Fibroblast of skin of left biceps (primary cell): Measurements from ENCODE around the gene IMPG2.

ENCODE experiments used
- DNase-seq, 2 experiments: peaks; one replicate each; pipeline ENCODE4 v3.0.0-alpha.2; 2013; ENCODE audit warnings: low read depth in 2 of 2

The IMPG2 gene

DNA sequence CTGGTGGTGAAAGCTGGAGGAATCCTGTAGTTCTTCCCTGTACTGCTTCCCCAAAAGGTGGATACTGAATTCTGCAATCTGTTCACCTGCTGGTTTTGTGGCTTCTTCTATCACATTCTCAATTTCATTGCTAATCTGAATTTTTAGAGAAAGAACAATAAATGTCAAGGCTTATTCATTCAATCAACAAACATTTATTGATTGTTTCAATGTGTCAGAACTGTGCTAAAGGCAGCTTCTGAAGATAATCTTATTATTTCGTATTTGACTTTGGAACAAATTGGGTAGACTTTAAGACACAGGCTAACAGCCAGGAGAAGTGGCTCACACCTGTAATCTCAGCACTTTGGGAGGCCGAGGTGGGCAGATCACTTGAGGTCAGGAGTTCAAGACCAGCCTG lies 46.8 kb downstream of the IMPG2 start:
- DNase-seq: no peak

DNA sequence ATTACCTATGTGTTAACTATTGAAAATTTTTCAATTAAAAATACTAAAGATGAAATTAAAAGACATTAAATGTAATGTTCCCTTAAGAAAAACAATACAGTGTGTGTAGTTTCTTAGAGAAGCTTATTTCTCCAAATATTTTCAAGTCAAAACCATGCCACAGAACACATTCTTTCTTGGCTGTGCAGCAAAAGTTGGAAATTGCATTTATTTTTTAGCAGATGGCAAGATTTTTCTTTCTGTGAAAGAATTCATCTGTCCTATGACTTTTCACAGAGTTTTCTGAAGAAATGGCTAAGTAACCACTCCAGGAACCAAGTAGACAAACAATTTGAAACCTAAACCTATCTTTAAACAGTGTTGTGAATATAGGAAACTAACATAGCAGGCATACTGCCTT lies 47.2 kb downstream of the IMPG2 start:
- DNase-seq: no peak

DNA sequence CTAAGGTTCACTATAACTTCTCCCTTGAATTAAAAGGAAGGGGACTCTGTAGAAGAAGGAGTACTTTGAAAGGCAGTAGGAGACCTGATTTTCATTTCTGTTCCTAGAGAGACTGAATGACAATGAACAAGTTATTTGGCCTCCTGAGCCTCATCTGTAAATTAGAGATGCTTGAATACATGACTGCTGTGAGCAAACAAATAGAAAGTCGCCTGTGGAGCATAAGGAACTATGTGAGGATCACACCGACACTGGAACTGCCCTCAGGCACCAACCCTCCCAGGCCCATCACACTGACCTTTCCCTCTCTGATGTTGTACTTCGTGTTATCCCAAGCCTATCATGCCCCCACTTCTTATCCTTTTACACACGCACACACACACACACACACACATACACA lies 48.6 kb downstream of the IMPG2 start:
- DNase-seq: no peak

DNA sequence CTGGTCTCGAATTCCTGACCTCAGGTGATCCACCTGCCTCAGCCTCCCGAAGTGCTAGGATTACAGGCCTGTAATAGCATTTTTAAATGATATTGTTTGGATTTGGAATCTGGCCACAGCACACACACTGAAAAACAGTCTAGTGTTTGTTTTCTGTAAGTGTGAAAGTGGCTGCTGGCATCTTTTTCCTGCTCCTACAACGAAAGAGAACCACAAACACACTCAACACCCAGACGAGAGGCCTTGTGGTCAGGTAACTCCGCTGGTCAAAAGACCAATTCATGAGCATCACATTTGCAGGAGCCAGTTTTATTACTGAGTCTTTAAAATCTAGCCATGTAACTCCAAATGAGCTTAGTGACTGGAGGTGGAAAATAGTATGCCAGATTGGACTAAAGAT lies 50.2 kb downstream of the IMPG2 start:
- no peak for DNase-seq

DNA sequence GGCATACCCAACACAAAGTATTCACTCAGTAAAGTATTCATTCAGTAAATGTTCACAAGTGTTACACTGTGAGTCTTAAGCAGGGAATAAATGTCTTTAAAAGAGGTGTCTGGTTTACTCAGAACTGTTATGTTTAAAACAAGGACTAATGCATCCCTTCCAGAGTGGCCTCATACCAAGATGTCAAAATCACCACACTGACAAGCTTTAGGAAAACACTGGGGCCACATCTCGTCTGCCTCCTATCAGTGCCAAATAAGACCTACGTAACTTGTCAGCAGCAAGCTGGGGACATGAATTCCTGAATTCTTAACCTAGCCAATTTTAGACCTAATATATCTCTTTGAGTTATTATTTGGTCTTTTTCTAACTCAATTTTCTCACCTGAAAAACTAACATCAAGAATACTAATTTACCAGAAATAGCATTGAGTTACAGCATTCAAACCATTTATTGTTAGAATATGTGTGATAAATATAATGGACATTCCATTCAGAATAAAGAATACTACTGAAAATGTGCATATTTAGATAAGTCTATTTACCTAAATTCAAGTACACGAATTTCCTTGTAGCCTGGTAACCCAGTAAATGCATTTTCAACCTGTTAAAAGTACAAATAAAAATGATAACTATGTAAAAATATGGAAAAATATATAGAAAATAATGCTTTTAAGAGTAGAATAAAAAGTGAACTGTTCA lies 51.3 kb downstream of the IMPG2 start:
- DNase-seq: no peak

DNA sequence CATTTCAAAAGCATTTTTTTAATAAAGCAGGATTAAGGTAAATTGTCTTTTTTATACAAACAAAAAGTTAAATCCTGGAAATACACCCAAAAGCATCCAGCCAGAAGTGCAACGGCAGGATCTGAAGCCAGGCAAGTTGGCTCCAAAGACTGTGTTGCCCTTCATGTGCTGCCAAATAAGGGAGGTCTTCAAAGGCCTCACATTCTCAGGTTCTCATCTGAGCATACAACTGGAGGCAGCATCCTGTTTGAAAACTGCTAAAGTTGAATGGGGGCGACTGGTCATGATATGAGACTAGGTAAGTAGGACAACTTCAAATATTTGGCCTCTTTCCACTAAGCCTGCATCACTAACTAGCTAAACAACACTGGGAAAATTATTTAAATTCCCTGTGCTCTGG lies 52.2 kb downstream of the IMPG2 start:
- no peak for DNase-seq

DNA sequence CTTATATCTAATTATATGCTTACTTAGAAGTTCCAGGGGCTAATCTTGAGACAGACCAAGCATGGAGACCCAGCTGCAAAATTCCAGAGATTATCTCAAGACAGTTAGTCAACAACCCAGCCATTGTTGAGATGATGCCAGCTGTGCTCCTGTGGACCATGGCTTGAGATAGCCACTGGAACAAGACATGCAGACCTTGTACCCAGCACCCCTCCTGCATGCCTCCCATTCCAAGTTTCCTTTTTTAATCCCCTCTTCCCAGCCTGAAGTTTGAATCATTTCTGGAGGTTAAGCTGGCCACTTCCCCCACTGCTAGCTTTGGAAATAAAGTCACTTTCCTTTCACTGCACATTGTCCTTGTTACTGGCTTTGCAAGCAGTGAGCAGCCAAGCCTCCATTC lies 53.8 kb downstream of the IMPG2 start:
- DNase-seq: no peak

DNA sequence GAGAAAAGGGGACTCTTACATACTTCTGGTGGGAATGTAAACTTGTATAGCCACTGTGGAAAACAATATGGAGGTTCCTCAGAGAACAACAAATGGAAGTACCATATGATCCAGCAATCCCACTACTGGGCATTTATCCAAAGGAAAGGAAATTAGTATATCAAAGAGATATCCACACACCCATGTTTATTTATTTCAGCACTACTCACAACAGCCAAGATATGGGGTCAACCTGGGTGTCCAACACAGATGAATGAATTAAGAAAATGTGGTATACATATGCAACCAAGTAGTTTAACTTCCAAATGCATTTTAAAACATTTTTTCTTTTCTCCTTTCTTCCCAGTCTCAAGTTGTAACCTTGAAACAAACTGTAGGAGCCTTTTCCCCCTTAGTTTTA lies 54.3 kb downstream of the IMPG2 start:
- DNase-seq: no peak

DNA sequence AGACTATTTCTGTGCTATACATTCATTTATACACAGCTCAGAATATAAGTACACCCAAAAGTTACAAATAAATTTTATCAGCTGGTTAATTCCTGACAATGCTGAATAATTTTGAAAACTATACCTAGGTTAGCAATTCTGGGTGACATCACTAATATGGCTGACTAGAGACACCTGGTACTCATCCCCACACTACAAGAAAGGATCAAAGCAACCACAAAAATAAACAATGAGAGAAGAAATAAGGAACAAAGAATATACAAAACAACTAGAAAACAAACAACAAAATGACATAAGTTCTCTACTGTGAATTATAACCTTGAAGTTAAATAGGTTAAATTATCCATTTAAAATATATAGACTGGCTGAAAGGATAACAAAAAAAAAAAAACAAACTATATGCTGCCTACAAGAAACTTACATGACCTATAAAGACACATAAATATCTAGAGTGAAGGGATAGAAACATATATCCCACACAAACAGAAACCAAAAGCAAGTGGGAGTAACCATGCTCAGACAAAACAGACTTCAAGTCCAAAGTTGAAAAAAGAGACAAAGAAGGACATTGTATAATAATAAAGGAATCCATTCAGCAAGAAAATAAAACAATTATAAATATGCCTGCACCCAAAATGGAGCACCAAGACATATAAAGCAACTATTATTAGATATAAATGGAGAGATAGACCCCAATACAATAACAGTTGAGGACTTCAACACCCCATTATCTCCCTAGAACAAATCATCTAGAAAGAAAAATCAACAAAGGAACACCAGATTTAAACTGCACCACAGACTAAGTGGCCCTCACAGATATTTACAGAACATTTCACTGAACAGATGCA lies 57.8 kb downstream of the IMPG2 start:
- DNase-seq: no peak

DNA sequence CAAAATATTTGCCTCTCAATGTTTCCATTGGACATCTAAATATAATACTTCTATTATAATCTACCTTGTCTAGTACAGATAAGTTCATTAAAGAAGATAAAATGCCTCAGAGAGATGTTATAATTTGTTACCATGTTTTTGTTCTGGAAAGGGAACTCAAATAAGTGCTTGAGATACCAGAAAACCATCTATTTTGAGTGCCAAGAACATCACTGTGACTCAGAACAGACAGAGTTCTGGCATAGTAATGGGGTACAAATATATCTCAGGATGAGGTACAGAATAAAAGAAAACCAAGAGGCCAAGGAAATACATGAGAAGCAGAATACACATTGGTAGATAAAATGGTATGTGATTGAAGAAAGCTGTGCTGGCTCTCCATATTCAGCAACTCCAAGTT lies 58.9 kb downstream of the IMPG2 start:
- DNase-seq: no peak

DNA sequence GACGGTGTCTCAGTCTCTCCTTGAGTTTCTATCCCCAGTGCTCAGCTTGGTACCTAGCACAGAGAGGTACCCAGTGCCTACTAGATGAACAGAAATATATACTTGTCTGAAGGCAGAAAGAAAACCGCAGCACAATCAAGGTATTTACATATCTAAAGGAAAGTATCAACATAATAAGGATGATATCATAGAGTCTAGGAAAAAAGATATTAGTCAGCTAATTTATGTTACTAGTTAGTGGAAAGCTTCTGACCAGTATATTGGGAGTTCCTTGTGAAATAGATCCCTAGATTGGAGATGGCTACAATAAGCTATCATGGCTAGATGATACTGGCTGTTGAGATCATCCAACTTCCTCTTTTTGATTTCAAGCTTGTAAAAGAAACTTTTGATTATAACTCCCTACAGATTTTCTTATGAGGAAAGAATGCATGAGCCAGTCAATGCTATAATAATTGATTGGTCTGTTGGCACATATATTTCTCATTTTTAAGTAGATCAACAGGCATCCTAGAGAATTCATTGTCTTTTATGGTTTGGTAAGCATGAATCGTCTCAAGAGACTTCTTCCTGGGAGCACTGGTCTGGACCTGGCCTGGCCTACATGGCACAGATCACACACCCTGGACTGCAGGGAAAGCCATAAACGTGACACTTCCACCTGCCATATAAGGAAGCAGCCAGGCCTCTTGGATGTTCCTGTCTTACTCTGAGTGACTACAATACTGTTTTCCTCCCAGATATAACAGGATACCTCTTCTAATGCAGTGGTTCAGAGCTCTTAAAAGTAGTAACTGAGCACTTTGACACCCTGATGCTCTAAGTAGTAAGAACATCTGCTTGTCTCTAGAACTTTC lies 60.7 kb downstream of the IMPG2 start:
- no peak for DNase-seq

DNA sequence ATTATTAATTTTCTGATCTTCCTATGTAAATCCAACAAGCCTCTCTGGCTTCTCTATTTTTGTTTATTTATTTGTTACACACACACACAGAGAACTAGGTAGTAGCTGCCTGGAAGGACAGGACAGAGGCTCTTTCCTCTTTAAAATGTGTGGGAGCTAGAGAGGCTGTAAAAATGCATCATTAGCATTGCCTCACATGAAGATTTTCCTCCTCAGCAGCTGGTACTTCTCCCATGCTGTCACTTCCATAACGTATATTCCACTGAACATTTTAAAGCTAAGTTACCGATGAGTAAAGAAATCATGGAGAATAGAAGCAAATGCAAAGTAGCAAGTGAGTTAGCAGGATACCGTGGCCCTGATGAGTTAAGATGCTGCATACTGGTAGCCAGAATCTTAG lies 63.9 kb downstream of the IMPG2 start:
- no peak for DNase-seq

DNA sequence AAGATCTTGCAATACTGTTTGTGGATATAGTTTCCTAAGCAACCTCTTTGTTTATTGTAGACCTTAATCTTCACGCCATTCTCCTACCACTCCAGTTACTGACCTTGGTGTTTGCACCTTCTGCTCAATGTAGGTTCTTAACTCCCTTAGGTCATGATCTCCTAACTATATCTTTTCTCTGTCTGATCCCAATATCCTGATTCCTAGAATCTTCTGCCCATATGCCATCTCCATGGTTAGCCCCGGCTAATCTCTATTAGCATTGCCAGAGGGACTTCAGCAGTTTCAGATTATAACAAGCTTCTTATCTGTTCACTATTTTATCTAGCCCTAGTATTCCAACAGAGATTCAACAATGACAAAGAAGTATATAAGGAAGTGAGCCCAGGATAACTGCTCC lies 64.9 kb downstream of the IMPG2 start:
- DNase-seq: no peak

DNA sequence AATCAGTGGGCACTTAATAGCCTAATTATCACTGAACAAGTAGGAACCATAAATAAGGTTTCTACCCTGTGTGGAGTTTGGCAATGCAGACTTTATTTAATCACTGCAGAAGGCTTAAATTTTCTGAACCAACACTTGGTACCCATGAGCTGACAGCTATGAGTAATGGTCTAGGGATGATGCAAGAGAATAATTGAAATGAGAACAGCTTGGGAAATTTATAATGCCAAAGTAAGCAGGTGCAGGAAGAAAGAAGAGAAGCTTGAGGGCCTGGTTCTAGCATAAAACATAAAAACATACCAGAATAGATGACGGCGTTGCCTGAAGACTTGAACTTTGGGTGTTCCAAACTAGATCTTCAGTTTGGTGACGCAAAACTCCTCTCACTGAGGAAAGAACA lies 67.0 kb downstream of the IMPG2 start:
- no peak for DNase-seq

DNA sequence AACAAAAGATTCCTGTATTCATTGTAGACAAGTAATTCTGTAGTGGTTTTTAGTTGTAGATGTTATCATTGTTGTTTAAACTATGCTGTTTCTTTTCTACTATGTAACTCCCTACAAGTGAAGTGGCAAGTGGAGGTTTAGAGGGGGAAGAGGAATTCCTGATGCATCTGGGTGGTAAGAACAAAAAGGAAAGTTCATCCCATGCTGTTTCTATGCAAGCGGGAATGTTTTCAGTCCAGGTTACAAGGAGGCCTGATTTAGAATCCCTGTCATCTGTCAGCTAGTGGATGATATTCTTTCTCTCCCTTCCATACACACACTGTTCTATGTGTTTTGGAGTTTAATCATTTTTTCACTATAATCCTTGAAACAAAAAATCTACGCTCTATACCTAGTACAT lies 67.4 kb downstream of the IMPG2 start:
- DNase-seq: no peak

DNA sequence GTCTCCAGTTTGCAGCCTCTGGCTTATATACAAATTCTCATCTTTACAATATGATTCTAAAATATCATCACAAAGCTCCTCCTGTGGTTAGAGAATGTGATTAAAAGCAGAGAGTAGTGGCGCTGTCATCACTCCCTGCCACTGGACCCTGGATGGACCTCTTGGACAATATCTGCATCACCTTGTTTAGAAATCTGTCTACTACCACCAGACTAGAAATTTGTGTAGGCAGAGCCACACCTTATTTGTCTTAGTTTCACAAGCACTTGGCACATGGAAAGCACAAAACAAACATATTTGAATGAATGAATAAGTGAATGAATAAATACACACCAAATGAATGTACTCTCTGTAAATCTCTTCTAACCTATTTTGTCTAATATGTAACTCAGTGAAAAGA lies 68.1 kb downstream of the IMPG2 start:
- DNase-seq: no peak

DNA sequence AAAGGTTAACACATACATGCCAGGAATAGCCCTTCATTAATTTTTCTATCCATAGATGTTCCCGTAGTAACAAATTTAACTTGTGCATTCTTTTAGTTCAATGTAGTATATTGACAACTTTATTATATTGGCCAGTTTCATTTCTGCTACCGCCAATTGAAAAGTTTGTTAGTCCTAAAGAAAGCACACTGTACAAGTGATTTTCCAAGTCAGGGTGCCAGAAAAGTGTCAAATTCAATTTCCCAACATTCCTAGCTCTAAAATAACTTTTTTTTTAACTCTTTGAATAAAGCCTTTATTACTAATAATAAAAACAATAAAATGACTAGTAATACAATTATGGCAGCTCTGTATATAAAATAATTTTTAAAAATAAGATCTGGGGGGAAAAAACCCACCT lies 68.9 kb downstream of the IMPG2 start:
- no peak for DNase-seq

DNA sequence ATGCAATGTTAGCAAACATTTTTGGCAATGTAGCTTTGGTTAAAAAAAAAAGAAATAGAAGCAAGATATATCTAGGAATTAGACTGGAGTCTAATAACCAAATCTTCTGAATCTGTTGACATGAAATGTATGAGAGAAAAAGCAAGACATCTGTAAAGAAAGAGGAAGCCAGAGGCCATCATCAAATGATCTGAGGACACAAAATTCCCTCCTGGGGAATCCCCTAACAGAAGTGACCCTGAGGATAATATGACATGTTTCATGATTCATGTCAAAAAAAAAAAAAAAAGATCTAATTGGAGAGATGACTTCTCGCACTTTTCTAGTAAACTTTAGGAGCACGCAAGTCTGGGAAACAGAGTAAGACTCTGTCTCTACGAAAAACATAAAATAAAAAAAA lies 70.9 kb downstream of the IMPG2 start:
- no peak for DNase-seq

DNA sequence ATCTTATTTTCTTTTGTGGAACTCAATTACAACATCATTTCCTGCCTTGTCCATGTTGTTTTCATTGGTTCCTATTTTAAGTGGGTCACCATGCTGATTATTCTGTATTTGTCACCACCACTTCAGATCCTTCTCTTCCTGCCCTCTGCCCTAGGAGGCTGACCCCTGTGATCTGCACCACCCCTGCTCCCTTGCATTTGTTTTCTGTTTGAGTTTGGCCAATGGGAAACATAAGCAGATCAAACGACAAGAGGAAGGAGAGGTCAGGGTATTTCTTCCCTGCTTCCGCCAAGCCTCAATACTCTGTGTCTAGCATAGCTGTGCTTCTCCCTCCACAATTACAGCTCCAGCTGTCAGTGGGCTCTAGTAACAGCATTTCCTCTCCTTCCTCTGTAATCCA lies 71.6 kb downstream of the IMPG2 start:
- no peak for DNase-seq

DNA sequence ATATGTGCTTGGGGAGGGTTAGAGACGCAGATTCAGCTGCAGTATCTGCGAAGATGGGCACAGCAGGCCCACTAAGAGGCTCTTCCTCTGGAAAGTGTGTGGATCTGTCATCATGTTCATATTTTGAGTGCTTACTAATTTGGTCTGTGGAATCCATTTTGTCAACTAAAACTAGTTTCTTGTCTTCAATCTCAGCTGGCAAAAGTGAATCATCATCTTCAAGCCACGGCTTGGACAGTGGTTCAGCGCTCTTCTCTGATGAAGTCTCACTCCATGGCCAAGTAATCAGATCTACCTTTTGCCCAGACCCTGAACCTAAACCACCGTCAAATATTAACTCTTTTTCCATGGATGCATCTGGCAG lies 76.2 kb downstream of the IMPG2 start:
- no peak for DNase-seq

DNA sequence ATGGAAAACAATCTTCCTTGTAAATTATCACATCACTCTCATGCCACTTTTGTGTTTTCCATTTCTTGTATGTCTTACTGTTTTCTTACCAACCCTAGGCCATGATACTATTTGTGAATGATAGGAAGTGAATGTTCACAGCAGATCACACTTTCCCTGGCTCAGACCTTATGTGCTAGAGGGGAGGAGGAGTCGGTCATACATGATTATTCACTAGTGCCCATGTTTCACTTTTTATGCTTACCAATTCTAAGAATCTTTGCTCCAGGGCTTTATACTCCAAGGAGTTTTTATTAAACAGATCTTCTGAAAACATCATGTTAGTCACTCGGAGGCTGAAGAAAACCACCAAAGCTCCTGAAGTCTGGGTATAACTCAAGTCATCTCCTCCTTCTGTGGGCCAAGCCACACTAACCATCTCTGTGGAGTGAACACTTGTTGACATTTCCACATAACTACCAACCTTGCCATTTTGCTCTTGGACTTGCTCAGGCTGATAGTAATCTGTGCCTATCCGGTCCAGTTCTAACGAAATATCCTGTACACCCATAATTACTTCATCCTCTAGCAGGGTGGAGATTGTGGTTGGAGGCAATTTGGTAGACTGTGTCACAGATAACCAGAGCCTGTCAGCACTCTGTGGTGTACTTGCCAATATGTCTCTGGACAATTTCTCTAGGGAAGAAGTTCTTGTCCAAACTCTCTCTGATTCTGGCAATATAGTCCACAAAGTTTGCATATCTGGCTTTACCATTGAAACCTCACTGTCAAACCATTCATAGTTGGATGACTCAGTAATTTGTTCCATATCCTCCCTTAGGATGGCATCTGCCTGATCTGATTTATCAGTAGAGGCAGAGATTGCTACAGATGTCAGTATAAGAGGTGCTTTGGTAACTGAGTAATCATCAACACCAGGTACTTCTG lies 76.8 kb downstream of the IMPG2 start:
- peak in 1 of 2 experiments; percentile 26 for DNase-seq
